Ovary (tissue), 3 donors: ENCODE results near the gene USF1.

Experiments used
- CTCF ChIP-seq, 3 donors: fragments of 450-650 bp in 2 of 3; fragments of 200-600 bp in 1 of 3; IDR thresholded peaks; one replicate each; pipeline versions ENCODE4 v1.5.1 to v1.8.0; 2016 to 2022; ENCODE audit warnings: antibody characterized with exemption in 3 of 3, mild to moderate bottlenecking in 1 of 3
- EP300 ChIP-seq: sonication (generic); formaldehyde crosslinking; IDR thresholded peaks from one replicate; pipeline ENCODE4 v1.6.1; 2017; ENCODE audit warnings: antibody characterized with exemption
- POLR2A ChIP-seq: fragments of 450-650 bp; IDR thresholded peaks from one replicate; pipeline ENCODE4 v1.6.1; 2017; ENCODE audit warnings: antibody characterized with exemption, mild to moderate bottlenecking, moderate library complexity
- donor health status: DM: no; HTN: no; CAD: no.

DNA sequence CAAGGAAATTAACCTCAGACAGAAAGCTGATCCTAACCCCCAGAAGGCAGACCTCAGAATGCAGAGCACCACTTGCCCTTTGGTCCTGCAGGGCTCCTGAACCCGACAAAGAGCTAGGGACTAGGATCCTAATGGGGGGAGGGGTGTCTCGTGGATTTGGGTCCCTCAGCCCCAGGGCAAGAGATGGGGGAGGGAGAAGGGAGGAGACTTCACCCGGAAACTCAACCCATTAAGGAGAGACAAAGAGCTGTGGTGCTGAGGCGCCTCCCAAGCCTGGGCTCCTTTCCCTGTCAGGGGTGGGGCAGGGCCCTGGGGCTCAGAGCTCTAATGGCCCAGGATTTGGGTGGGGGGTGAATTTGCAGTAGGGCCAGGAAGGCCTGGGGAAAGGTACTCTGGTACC is 40.7 kb upstream of the USF1 start:
- no peak for TF ChIP-seq CTCF (IDR thresholded peaks at IDR 0.05)
- TF ChIP-seq POLR2A = no peak
- TF ChIP-seq EP300 = no peak
